Hepatocyte (in vitro differentiated cells): ENCODE measurements around the gene S100PBP.

Experiments used
- CTCF ChIP-seq: fragments of 200-600 bp; sonication (generic); IDR thresholded peaks from 2 replicates; pipeline ENCODE4 v1.5.1; 2016; ENCODE audit warnings: antibody characterized with exemption, mild to moderate bottlenecking; ENCODE audit not compliant: poor library complexity
- EZH2 ChIP-seq: fragments of 200-600 bp; sonication (generic); IDR thresholded peaks from 2 replicates; pipeline ENCODE4 v1.6.1; 2016; ENCODE audit warnings: antibody characterized with exemption, mild to moderate bottlenecking, borderline replicate concordance
- EZH2phosphoT487 ChIP-seq: fragments of 200-600 bp; sonication (generic); IDR thresholded peaks from one replicate; pipeline ENCODE4 v1.6.1; 2018; ENCODE audit warnings: antibody characterized with exemption, mild to moderate bottlenecking, low read depth, moderate library complexity; ENCODE audit not compliant: unreplicated experiment, severe bottlenecking

- TF ChIP-seq CTCF (no peak), EZH2 (no peak), EZH2phosphoT487 (no peak)
Observed at GRCh38 chr1:32779242-32779641, 38.2 kb upstream of the S100PBP start.
